Measurements from ENCODE around the gene GPR171.

The GPR171 gene

GRCh38 chr3:151174351-151174750, 28.7 kb downstream of the GPR171 start:
- DNase-seq = no peak

- DNase-seq = peak; percentile 11 to 49
Observed at GRCh38 chr3:151171145-151171757, 31.8 kb downstream of the GPR171 start.

GRCh38 chr3:151169948-151170679, 32.9 kb downstream of the GPR171 start:
- DNase-seq = peak; percentile 34 to 45

- DNase-seq = peak in 1 of 2 donors; percentile 40
Observed at GRCh38 chr3:151169262-151169947, 33.6 kb downstream of the GPR171 start.

- peak; percentile 75 to 81 for DNase-seq
Observed at GRCh38 chr3:151168269-151169094, 34.5 kb downstream of the GPR171 start.

GRCh38 chr3:151166161-151166560, 36.9 kb downstream of the GPR171 start:
- no peak for DNase-seq

- no peak for DNase-seq
Observed at GRCh38 chr3:151165226-151165625, 37.8 kb downstream of the GPR171 start.

GRCh38 chr3:151159806-151160205, 43.2 kb downstream of the GPR171 start:
- no peak for DNase-seq

GRCh38 chr3:151156618-151157216, 46.3 kb downstream of the GPR171 start:
- DNase-seq = peak; percentile 25 to 69

- DNase-seq = no peak
Observed at GRCh38 chr3:151155409-151156128, 47.4 kb downstream of the GPR171 start.

- DNase-seq = no peak
Observed at GRCh38 chr3:151154566-151154965, 48.5 kb downstream of the GPR171 start.

- no peak for DNase-seq
Observed at GRCh38 chr3:151152455-151153079, 50.4 kb downstream of the GPR171 start.
